KBM-7 (cell line): Measurements from ENCODE around the gene UBE2N.
"Not testable (repeated sequence)": the region's sequence is repeated elsewhere in the genome, so short reads cannot be mapped to it uniquely, and the experiment has no call there.

Experiments used
- DNase-seq: peaks from one replicate; pipeline ENCODE4 v3.0.0-alpha.2; 2015
- in situ Hi-C: fragments of 300-500 bp; cut with MboI; formaldehyde crosslinking; loops from 2 replicates; pipeline ENCODE4 v1.14.3; 2020; ENCODE audit warnings: low sequenced_read_pairs, low pct_unique_long_range_greater_than_20kb, mixed read lengths

Gene UBE2N

GRCh38 chr12:93393425-93393824 is 48.3 kb downstream of the UBE2N start:
- in situ Hi-C loops = loop anchor here (25.0 kb wide), 1 partner anchor 381 kb away; no protein-coding TSS in a partner anchor
- DNase-seq = no peak

GRCh38 chr12:93390549-93391297 is 51.0 kb downstream of the UBE2N start:
- no peak for DNase-seq
- in situ Hi-C loops = loop anchor here (25.0 kb wide), 1 partner anchor 378 kb away; no protein-coding TSS in a partner anchor

GRCh38 chr12:93390031-93390430 is 51.7 kb downstream of the UBE2N start:
- no peak for DNase-seq
- in situ Hi-C loops = loop anchor here (25.0 kb wide), 1 partner anchor 378 kb away; no protein-coding TSS in a partner anchor

- in situ Hi-C loops = loop anchor here (25.0 kb wide), 1 partner anchor 375 kb away; no protein-coding TSS in a partner anchor
- DNase-seq = no peak
Observed at GRCh38 chr12:93387780-93388179, 54.0 kb downstream of the UBE2N start.

GRCh38 chr12:93381976-93382437 is 59.7 kb downstream of the UBE2N start:
- DNase-seq = not testable (repeated sequence)
- in situ Hi-C loops = loop anchor here (25.0 kb wide), 1 partner anchor 370 kb away; no protein-coding TSS in a partner anchor

GRCh38 chr12:93381161-93381975 is 60.4 kb downstream of the UBE2N start:
- in situ Hi-C loops = loop anchor here (25.0 kb wide), 1 partner anchor 369 kb away; no protein-coding TSS in a partner anchor
- no peak for DNase-seq

- in situ Hi-C loops = loop anchor here (25.0 kb wide), 1 partner anchor 368 kb away; no protein-coding TSS in a partner anchor
- peak; percentile 39 for DNase-seq
Observed at GRCh38 chr12:93380480-93381121, 61.1 kb downstream of the UBE2N start.

- no peak for DNase-seq
- in situ Hi-C loops = loop anchor here (25.0 kb wide), 1 partner anchor 368 kb away; no protein-coding TSS in a partner anchor
Observed at GRCh38 chr12:93379981-93380361, 61.8 kb downstream of the UBE2N start.

- DNase-seq = peak; percentile 25
- in situ Hi-C loops = loop anchor here (25.0 kb wide), 1 partner anchor 367 kb away; no protein-coding TSS in a partner anchor
Observed at GRCh38 chr12:93379326-93379980, 62.3 kb downstream of the UBE2N start.

- in situ Hi-C loops = loop anchor here (25.0 kb wide), 1 partner anchor 367 kb away; no protein-coding TSS in a partner anchor
- DNase-seq = no peak
Observed at GRCh38 chr12:93378998-93379325, 62.8 kb downstream of the UBE2N start.

- in situ Hi-C loops = loop anchor here (25.0 kb wide), 1 partner anchor 366 kb away; no protein-coding TSS in a partner anchor
- peak; percentile 79 for DNase-seq
Observed at GRCh38 chr12:93378196-93378997, 63.4 kb downstream of the UBE2N start.

- in situ Hi-C loops = loop anchor here (25.0 kb wide), 1 partner anchor 365 kb away; no protein-coding TSS in a partner anchor
- peak; percentile 92 for DNase-seq
Observed at GRCh38 chr12:93377252-93378195, 64.2 kb downstream of the UBE2N start, which contains the start of gene NUDT4. TSS of gene NUDT4 (plus strand) at chr12:93377925. CDS start at chr12:93378323, 398 bp downstream.

- peak; percentile 66 for DNase-seq
- in situ Hi-C loops = loop anchor here (25.0 kb wide), 1 partner anchor 364 kb away; no protein-coding TSS in a partner anchor
Observed at GRCh38 chr12:93376436-93377251, 65.1 kb downstream of the UBE2N start.

- in situ Hi-C loops = loop anchor here (25.0 kb wide), 1 partner anchor 364 kb away; no protein-coding TSS in a partner anchor
- no peak for DNase-seq
Observed at GRCh38 chr12:93375906-93376305, 65.8 kb downstream of the UBE2N start.

GRCh38 chr12:93373961-93374656 is 67.6 kb downstream of the UBE2N start:
- in situ Hi-C loops = no loop called here
- DNase-seq = no peak
